Neuronal stem cell (in vitro differentiated cells): ENCODE data around the gene GABRG2.
"Not testable (repeated sequence)": the region's sequence is repeated elsewhere in the genome, so short reads cannot be mapped to it uniquely, and the experiment has no call there.

Experiments used
- DNase-seq: peaks from one replicate; pipeline ENCODE4 v3.0.0-alpha.2; 2013; ENCODE audit warnings: low spot score
- H2AFZ ChIP-seq: one replicate; pipeline ENCODE4 v1.6.1; 2013; ENCODE audit warnings: mild to moderate bottlenecking, low read length, inconsistent platforms
- H2AK5ac ChIP-seq: 2 replicates; pipeline ENCODE4 v1.6.1; 2013; ENCODE audit warnings: low read depth, mild to moderate bottlenecking, inconsistent platforms, low read length, moderate library complexity, mixed read lengths
- H2BK120ac ChIP-seq: 2 replicates; pipeline ENCODE4 v1.6.1; 2013; ENCODE audit warnings: low read depth, mild to moderate bottlenecking, inconsistent platforms, low read length, moderate library complexity, mixed read lengths
- H2BK12ac ChIP-seq: one replicate; pipeline ENCODE4 v1.6.1; 2013; ENCODE audit warnings: low read length, inconsistent platforms
- H2BK15ac ChIP-seq: 2 replicates; pipeline ENCODE4 v1.6.1; 2013; ENCODE audit warnings: mild to moderate bottlenecking, low read length, inconsistent platforms, mixed read lengths
- H2BK5ac ChIP-seq: one replicate; pipeline ENCODE4 v1.6.1; 2013; ENCODE audit warnings: inconsistent platforms, mild to moderate bottlenecking, low read length, moderate library complexity
- H3K14ac ChIP-seq: one replicate; pipeline ENCODE4 v1.6.1; 2013; ENCODE audit warnings: low read length, inconsistent platforms
- H3K18ac ChIP-seq: 2 replicates; pipeline ENCODE4 v1.6.1; 2013; ENCODE audit warnings: low read length, inconsistent platforms
- H3K23ac ChIP-seq: 2 replicates; pipeline ENCODE4 v1.6.1; 2013; ENCODE audit warnings: low read depth, mild to moderate bottlenecking, mixed read lengths, low read length, inconsistent platforms; ENCODE audit not compliant: poor library complexity
- H3K27ac ChIP-seq: replicated peaks from 3 replicates; pipeline ENCODE4 v1.5.1; 2013; ENCODE audit warnings: low read length, inconsistent platforms
- H3K27me3 ChIP-seq, 3 experiments: 2 replicates each; pipeline ENCODE4 v1.6.1; 2013; ENCODE audit warnings: low read length in 3 of 3, mild to moderate bottlenecking in 2 of 3, inconsistent platforms in 1 of 3, low read depth in 1 of 3, mixed read lengths in 1 of 3, moderate library complexity in 1 of 3; ENCODE audit not compliant: control insufficient read depth in 3 of 3, insufficient read depth in 3 of 3
- H3K36me3 ChIP-seq, 2 donors: replicated peaks in 1 of 2; 2 replicates each; pipeline ENCODE4 v1.6.1; 2013; ENCODE audit warnings: low read length in 2 of 2; ENCODE audit not compliant: control insufficient read depth in 2 of 2, insufficient read depth in 2 of 2
- H3K4ac ChIP-seq: 2 replicates; pipeline ENCODE4 v1.6.1; 2013; ENCODE audit warnings: inconsistent platforms, mild to moderate bottlenecking, low read length, moderate library complexity
- H3K4me1 ChIP-seq, 2 donors: 1 replicate in 1 of 2; 2 replicates in 1 of 2; pipeline ENCODE4 v1.6.1; 2013; ENCODE audit warnings: low read length in 2 of 2, low read depth in 1 of 2; ENCODE audit not compliant: control insufficient read depth in 2 of 2, insufficient read depth in 1 of 2
- H3K4me2 ChIP-seq: one replicate; pipeline ENCODE4 v1.6.1; 2013; ENCODE audit warnings: mild to moderate bottlenecking, low read length, inconsistent platforms; ENCODE audit not compliant: insufficient read depth, poor library complexity, severe bottlenecking
- H3K4me3 ChIP-seq, 2 donors: 2 replicates each; pipeline ENCODE4 v1.5.1; 2013; ENCODE audit warnings: low read length in 2 of 2, mild to moderate bottlenecking in 2 of 2, inconsistent platforms in 1 of 2, moderate library complexity in 1 of 2
- H3K79me1 ChIP-seq: one replicate; pipeline ENCODE4 v1.6.1; 2013; ENCODE audit warnings: low read depth, mild to moderate bottlenecking, inconsistent platforms, low read length, moderate library complexity
- H3K9ac ChIP-seq: one replicate; pipeline ENCODE4 v1.6.1; 2013; ENCODE audit warnings: mild to moderate bottlenecking, low read depth, low read length, inconsistent platforms; ENCODE audit not compliant: poor library complexity
- H3K9me3 ChIP-seq, 2 donors: replicated peaks in 1 of 2; 2 replicates each; pipeline versions ENCODE3 to v1.6.1; 2013; ENCODE audit warnings: low read length in 2 of 2, mild to moderate bottlenecking in 2 of 2, inconsistent platforms in 1 of 2, low read depth in 1 of 2, mixed read lengths in 1 of 2, moderate library complexity in 1 of 2; ENCODE audit not compliant: control insufficient read depth in 2 of 2, insufficient read depth in 1 of 2
- H4K8ac ChIP-seq: one replicate; pipeline ENCODE4 v1.6.1; 2013; ENCODE audit warnings: low read depth, mild to moderate bottlenecking, inconsistent platforms, low read length, moderate library complexity
- H4K91ac ChIP-seq: one replicate; pipeline ENCODE4 v1.6.1; 2013; ENCODE audit warnings: low read length, low read depth, mild to moderate bottlenecking, inconsistent platforms; ENCODE audit not compliant: poor library complexity
- WGBS, 2 donors: extraction: QIAGEN DNeasy Blood & Tissue Kit; methylation state at CpG; one replicate each; pipeline ENCODE4 v1.1.7; 2013; ENCODE audit warnings: missing lambda C conversion rate in 2 of 2, mixed read lengths in 1 of 2; ENCODE audit not compliant: insufficient read length in 2 of 2, insufficient replicate concordance in 1 of 2; ENCODE audit errors: extremely low coverage in 2 of 2; 5-methylcytosine and 5-hydroxymethylcytosine counted together

The GABRG2 gene

DNA sequence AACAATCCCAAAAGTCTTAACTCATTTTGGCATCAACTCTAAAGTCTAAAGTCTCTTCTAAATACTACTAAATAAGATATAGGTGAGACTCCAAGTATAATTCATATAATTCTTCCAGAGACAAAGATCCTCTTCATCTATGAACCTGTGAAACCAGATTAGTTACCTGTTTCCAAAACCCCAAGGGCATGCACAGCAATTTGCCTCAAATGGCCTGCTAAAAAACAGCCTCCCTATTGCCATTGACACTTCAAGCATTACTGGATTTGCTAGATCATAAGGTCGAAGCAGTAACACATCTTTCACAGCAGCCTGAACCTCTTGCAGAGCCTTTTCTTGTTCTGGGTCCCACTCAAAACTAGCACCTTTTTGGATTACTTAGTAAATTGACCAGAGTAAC is 20.3 kb upstream of the GABRG2 start:
- Histone ChIP-seq H2BK12ac (no peak overlapping the region), H3K23ac (no peak overlapping the region), H2AK5ac (no peak overlapping the region), H3K9ac (no peak overlapping the region), H4K8ac (no peak overlapping the region), H3K36me3 (no peaks in the 10 kb centered on the region), H3K4me2 (no peak overlapping the region), H3K79me1 (no peaks in the 10 kb centered on the region), H3K9me3 (no peaks in the 10 kb centered on the region), H2BK120ac (no peak overlapping the region), H3K27ac (no peak overlapping the region), H4K91ac (no peak overlapping the region), H2BK5ac (no peak overlapping the region), H3K27me3 (no peaks in the 10 kb centered on the region), H3K4me1 (no peaks in the 10 kb centered on the region), H3K18ac (no peak overlapping the region), H3K4me3 (no peak overlapping the region), H2AFZ (no peak overlapping the region), H3K14ac (no peak overlapping the region), H3K4ac (no peak overlapping the region), H2BK15ac (no peak overlapping the region)
- DNase-seq: no peak
- WGBS, 2 donors: no CpG with 5 or more reads among the region's 1 CpG

- Histone ChIP-seq H2AK5ac (no peak overlapping the region), H3K79me1 (no peaks in the 10 kb centered on the region)
These were observed 14.9 kb upstream of the GABRG2 start for GRCh38 chr5:162052676-162053075.

GRCh38 chr5:162055095-162055494 is 12.5 kb upstream of the GABRG2 start:
- H2AFZ ChIP-seq, H2BK15ac ChIP-seq, H3K9ac ChIP-seq, H2BK5ac ChIP-seq, H4K91ac ChIP-seq, H3K9me3 ChIP-seq, H2AK5ac ChIP-seq, H3K4me3 ChIP-seq, H3K4me1 ChIP-seq, H4K8ac ChIP-seq, H3K4me2 ChIP-seq, H3K18ac ChIP-seq, H2BK12ac ChIP-seq, H3K79me1 ChIP-seq, H2BK120ac ChIP-seq, H3K4ac ChIP-seq, H3K23ac ChIP-seq, DNase-seq, H3K36me3 ChIP-seq, H3K14ac ChIP-seq, H3K27me3 ChIP-seq, H3K27ac ChIP-seq: not testable (repeated sequence)
- no CpG with 5 or more reads among the region's 4 CpGs for WGBS, 2 donors

More at GRCh38 chr5:162052676-162053075, 14.9 kb upstream of the GABRG2 start:
- no CpG with 5 or more reads among the region's 3 CpGs for WGBS, 2 donors
- Histone ChIP-seq H2BK5ac (no peak overlapping the region), H3K18ac (no peak overlapping the region), H3K4me1 (no peaks in the 10 kb centered on the region), H4K8ac (no peak overlapping the region), H2AFZ (no peak overlapping the region), H3K4ac (no peak overlapping the region), H3K14ac (no peak overlapping the region), H3K4me3 (no peak overlapping the region), H3K27ac (no peak overlapping the region), H3K4me2 (no peak overlapping the region), H2BK15ac (no peak overlapping the region), H3K9ac (no peak overlapping the region), H3K9me3 (no peaks in the 10 kb centered on the region), H3K27me3 (no peaks in the 10 kb centered on the region), H2BK120ac (no peak overlapping the region), H2BK12ac (no peak overlapping the region), H4K91ac (no peak overlapping the region), H3K23ac (no peak overlapping the region), H3K36me3 (no peaks in the 10 kb centered on the region)
- no peak for DNase-seq

GRCh38 chr5:162067162-162067561 is 411 bp upstream of the GABRG2 start:
- Histone ChIP-seq H2AFZ (no peak overlapping the region), H3K14ac (no peak overlapping the region), H3K4me2 (no peak overlapping the region), H3K79me1 (no peaks in the 10 kb centered on the region), H3K18ac (no peak overlapping the region), H2AK5ac (no peak overlapping the region), H2BK5ac (no peak overlapping the region), H2BK12ac (no peak overlapping the region), H3K4me1 (peaks cover 0 to 2% of the 10 kb centered on the region in 2 donors), H3K9ac (no peak overlapping the region), H3K4ac (no peak overlapping the region), H4K8ac (no peak overlapping the region), H3K27ac (no peak overlapping the region), H3K4me3 (no peak overlapping the region), H4K91ac (no peak overlapping the region), H2BK120ac (no peak overlapping the region), H3K36me3 (no peaks in the 10 kb centered on the region), H3K23ac (no peak overlapping the region), H2BK15ac (no peak overlapping the region), H3K27me3 (no peaks in the 10 kb centered on the region), H3K9me3 (no peaks in the 10 kb centered on the region)
- no CpG with 5 or more reads among the region's 7 CpGs for WGBS, 2 donors
- no peak for DNase-seq
